CD4-positive, alpha-beta T cell treated with Interleukin-17A for 1 hour (primary cell): ENCODE measurements around the gene GNAI2.

Source experiments
- DNase-seq: peaks from one replicate; pipeline ENCODE4 v3.0.0-alpha.2; 2020

Gene GNAI2

GRCh38 chr3:50235716-50236483, at the start of gene GNAI2:
Gene GNAI2, plus strand, starts transcription at chr3:50236204. Its CDS starts 132 bp downstream, at chr3:50236336.
- DNase-seq: peak; percentile 99

- no peak for DNase-seq
Measured at GRCh38 chr3:50187750-50188149, 48.3 kb upstream of the GNAI2 start.

GRCh38 chr3:50189274-50189673, 46.7 kb upstream of the GNAI2 start:
- peak; percentile 23 for DNase-seq

GRCh38 chr3:50189989-50190388, 46.0 kb upstream of the GNAI2 start:
- no peak for DNase-seq

GRCh38 chr3:50190936-50191660, 44.9 kb upstream of the GNAI2 start, which contains the start of gene GNAT1:
Gene GNAT1, plus strand, starts transcription at chr3:50191610. Its CDS starts 116 bp downstream, at chr3:50191726.
- no peak for DNase-seq

- no peak for DNase-seq
Measured at GRCh38 chr3:50192124-50192523, 43.9 kb upstream of the GNAI2 start.

- peak; percentile 88 for DNase-seq
Measured at GRCh38 chr3:50192689-50193141, 43.3 kb upstream of the GNAI2 start.

- no peak for DNase-seq
Measured at GRCh38 chr3:50193286-50193685, 42.7 kb upstream of the GNAI2 start.

GRCh38 chr3:50193746-50194127, 42.3 kb upstream of the GNAI2 start:
- DNase-seq: no peak

- peak; percentile 88 for DNase-seq
Measured at GRCh38 chr3:50194128-50194902, 41.7 kb upstream of the GNAI2 start.

- DNase-seq: no peak
Measured at GRCh38 chr3:50194903-50195500, 41.0 kb upstream of the GNAI2 start.

GRCh38 chr3:50195501-50196252, 40.3 kb upstream of the GNAI2 start:
- no peak for DNase-seq

GRCh38 chr3:50196253-50196801, 39.7 kb upstream of the GNAI2 start:
- no peak for DNase-seq

GRCh38 chr3:50201573-50202315, 34.3 kb upstream of the GNAI2 start:
- DNase-seq: no peak

GRCh38 chr3:50202353-50203112, 33.5 kb upstream of the GNAI2 start:
- no peak for DNase-seq

GRCh38 chr3:50203113-50203808, 32.7 kb upstream of the GNAI2 start:
- DNase-seq: no peak

GRCh38 chr3:50203809-50204803, 31.9 kb upstream of the GNAI2 start:
- DNase-seq: no peak

GRCh38 chr3:50204804-50205412, 31.1 kb upstream of the GNAI2 start, which contains the start of gene SLC38A3:
Gene SLC38A3, plus strand, starts transcription at chr3:50205271. Its CDS starts 8,929 bp downstream, at chr3:50214200.
- DNase-seq: no peak
